Smooth muscle cell (in vitro differentiated cells): Measurements from ENCODE around the gene PLOD2. TPM values are rescaled to one million over a fixed set of nuclear protein-coding genes. Genes with fewer than 3 reads are reported as not detected.

Source experiments
- DNase-seq: peaks from one replicate; lab custom pipeline; 2025; ENCODE audit not compliant: unreplicated experiment; lab: John Stamatoyannopoulos, UW
- H2AFZ ChIP-seq: fragments of 200-600 bp; sonication (generic); 2 replicates; pipeline ENCODE4 v1.6.0; 2016; ENCODE audit warnings: antibody characterized with exemption, low read depth, mild to moderate bottlenecking
- H3F3A ChIP-seq: fragments of 200-600 bp; sonication (generic); 2 replicates; pipeline ENCODE4 v1.6.0; 2017; ENCODE audit warnings: antibody characterized with exemption, low read depth
- H3K27ac ChIP-seq: fragments of 200-600 bp; sonication (generic); 2 replicates; pipeline ENCODE4 v1.5.1; 2016; ENCODE audit warnings: low read depth, mild to moderate bottlenecking
- H3K27me3 ChIP-seq: fragments of 200-600 bp; sonication (generic); 2 replicates; pipeline ENCODE4 v1.6.1; 2016; ENCODE audit warnings: low read depth, mild to moderate bottlenecking
- H3K36me3 ChIP-seq: fragments of 200-600 bp; sonication (generic); 2 replicates; pipeline ENCODE4 v1.5.1; 2016; ENCODE audit warnings: low read depth
- H3K4me1 ChIP-seq: fragments of 200-600 bp; sonication (generic); 2 replicates; pipeline ENCODE4 v1.5.1; 2016; ENCODE audit warnings: low read depth
- H3K4me2 ChIP-seq: fragments of 200-600 bp; sonication (generic); 2 replicates; pipeline ENCODE4 v1.6.0; 2016; ENCODE audit warnings: mild to moderate bottlenecking
- H3K4me3 ChIP-seq: fragments of 200-600 bp; sonication (generic); 2 replicates; pipeline ENCODE4 v1.5.1; 2016; ENCODE audit warnings: mild to moderate bottlenecking
- H3K79me2 ChIP-seq: fragments of 200-600 bp; sonication (generic); 2 replicates; pipeline ENCODE4 v1.6.0; 2016; ENCODE audit warnings: low read depth, mild to moderate bottlenecking
- H3K9ac ChIP-seq: fragments of 200-600 bp; sonication (generic); 2 replicates; pipeline ENCODE4 v1.6.0; 2016; ENCODE audit warnings: low read depth
- H3K9me3 ChIP-seq: fragments of 200-600 bp; sonication (generic); replicated peaks from 2 replicates; pipeline ENCODE4 v1.5.1; 2016; ENCODE audit warnings: low read depth
- H4K20me1 ChIP-seq: fragments of 200-600 bp; sonication (generic); 2 replicates; pipeline ENCODE4 v1.6.0; 2016; ENCODE audit warnings: low read depth
- CTCF ChIP-seq: fragments of 200-600 bp; sonication (generic); IDR thresholded peaks from 2 replicates; pipeline ENCODE4 v1.5.1; 2017; ENCODE audit warnings: borderline replicate concordance, mild to moderate bottlenecking, antibody characterized with exemption; ENCODE audit not compliant: insufficient read depth, poor library complexity, severe bottlenecking
- WGBS: methylation state at CpG from one replicate; pipeline ENCODE4 v1.1.7; 2016; ENCODE audit warnings: low lambda C conversion rate; 5-methylcytosine and 5-hydroxymethylcytosine counted together
- polyA plus RNA-seq: library from polyadenylated mRNA; unstranded; fragments of >200 nt; fragmentation: Nextera tagmentation; extraction: Ambion mirVana; gene quantifications from 2 replicates; pipeline ENCODE4 v1.2.1, GENCODE V29; 2016
- total RNA-seq: library from RNA; depleted of rRNA; stranded (reverse); fragments of >200 nt; gene quantifications from 2 replicates; pipeline ENCODE4 v1.2.3, GENCODE V29; 2014

PLOD2 gene
- total and polyA plus RNA-seq, 2 experiments from 2014 or later, result 372 to 658 TPM

GRCh38 chr3:146100825-146101444, 60.0 kb downstream of the PLOD2 start:
- no peaks in the 10 kb centered on the region for H3K27me3 ChIP-seq
- no peak overlapping the region for H3K4me2 ChIP-seq
- TF ChIP-seq CTCF, result no peak
- peak overlapping the region; percentile 53 for H3K27ac ChIP-seq
- peaks cover 26% of the 10 kb centered on the region for H3F3A ChIP-seq
- no peak for DNase-seq
- peaks cover 24% of the 10 kb centered on the region for H3K36me3 ChIP-seq
- H3K9ac ChIP-seq, result no peak overlapping the region
- H2AFZ ChIP-seq, result no peak overlapping the region
- H3K4me3 ChIP-seq, result no peak overlapping the region
- H3K79me2 ChIP-seq, result peaks cover 46% of the 10 kb centered on the region
- peaks cover 23% of the 10 kb centered on the region for H4K20me1 ChIP-seq
- H3K9me3 ChIP-seq, result no peaks in the 10 kb centered on the region
- peaks cover 14% of the 10 kb centered on the region for H3K4me1 ChIP-seq

DNA sequence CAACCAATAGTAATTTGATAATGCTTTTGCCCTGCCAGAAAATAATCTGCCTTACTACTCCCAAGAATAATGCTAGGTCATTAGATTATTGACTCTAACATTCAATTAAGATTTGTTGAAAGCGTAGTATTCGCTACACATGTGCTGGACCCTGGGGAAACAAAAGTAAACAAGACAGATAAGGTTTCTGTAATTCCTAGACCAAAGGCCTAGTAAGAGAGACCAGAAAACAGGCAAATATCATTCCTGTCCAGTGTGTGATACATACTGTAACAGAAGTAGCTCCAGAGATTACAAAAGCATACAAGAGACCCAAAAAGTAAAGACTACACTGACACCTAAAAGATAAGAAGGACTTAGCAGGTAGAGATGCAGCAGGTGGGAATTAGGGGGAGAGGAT, 60.8 kb downstream of the PLOD2 start:
- DNase-seq, result no peak
- H3K4me2 ChIP-seq, result no peak overlapping the region
- no peak overlapping the region for H2AFZ ChIP-seq
- no peak overlapping the region for H3K9ac ChIP-seq
- H3K4me1 ChIP-seq, result peaks cover 14% of the 10 kb centered on the region
- peaks cover 23% of the 10 kb centered on the region for H4K20me1 ChIP-seq
- peaks cover 44% of the 10 kb centered on the region for H3K79me2 ChIP-seq
- TF ChIP-seq CTCF, result no peak
- peak overlapping the region; percentile 44 for H3K27ac ChIP-seq
- WGBS, result 86% methylated on average over 2 of the region's 2 CpGs
- H3K9me3 ChIP-seq, result no peaks in the 10 kb centered on the region
- no peak overlapping the region for H3K4me3 ChIP-seq
- no peaks in the 10 kb centered on the region for H3K27me3 ChIP-seq
- peaks cover 26% of the 10 kb centered on the region for H3F3A ChIP-seq
- peaks cover 23% of the 10 kb centered on the region for H3K36me3 ChIP-seq

DNA sequence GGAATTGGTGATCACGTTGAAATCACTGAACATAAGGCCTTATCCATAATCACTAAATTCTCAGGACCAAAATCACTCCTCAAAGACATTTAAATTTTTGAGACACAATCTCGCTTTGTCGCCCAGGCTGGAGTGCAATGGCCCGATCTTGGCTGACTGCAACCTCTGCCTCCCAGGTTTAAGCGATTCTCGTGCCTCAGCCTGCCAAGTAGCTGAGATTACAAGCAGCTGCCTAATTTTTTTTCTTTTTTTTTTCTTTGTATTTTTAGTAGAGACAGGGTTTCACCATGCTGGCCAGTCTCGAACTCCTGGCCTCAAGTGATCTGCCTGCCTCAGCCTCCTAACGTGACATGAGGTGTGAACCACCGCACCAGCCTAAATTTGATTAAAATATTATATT, 61.7 kb downstream of the PLOD2 start:
- DNase-seq, result no peak
- no peaks in the 10 kb centered on the region for H3K9me3 ChIP-seq
- H3K79me2 ChIP-seq, result peaks cover 44% of the 10 kb centered on the region
- TF ChIP-seq CTCF, result no peak
- H3F3A ChIP-seq, result peaks cover 22% of the 10 kb centered on the region
- no peak overlapping the region for H3K4me3 ChIP-seq
- H4K20me1 ChIP-seq, result peaks cover 27% of the 10 kb centered on the region
- H2AFZ ChIP-seq, result no peak overlapping the region
- H3K27me3 ChIP-seq, result no peaks in the 10 kb centered on the region
- 95% methylated on average over 9 of the region's 9 CpGs for WGBS
- H3K27ac ChIP-seq, result peak overlapping the region; percentile 19
- H3K4me1 ChIP-seq, result peaks cover 14% of the 10 kb centered on the region
- H3K36me3 ChIP-seq, result peaks cover 23% of the 10 kb centered on the region
- H3K9ac ChIP-seq, result no peak overlapping the region
- no peak overlapping the region for H3K4me2 ChIP-seq

GRCh38 chr3:146093896-146094295, 67.1 kb downstream of the PLOD2 start:
- Histone ChIP-seq H3K79me2 (peaks cover 73% of the 10 kb centered on the region), H3K36me3 (peaks cover 18% of the 10 kb centered on the region), H3K27me3 (no peaks in the 10 kb centered on the region), H2AFZ (no peak overlapping the region), H3K27ac (peak overlapping the region; percentile 86), H4K20me1 (peaks cover 53% of the 10 kb centered on the region), H3F3A (peaks cover under 1% of the 10 kb centered on the region), H3K9me3 (no peaks in the 10 kb centered on the region), H3K9ac (no peak overlapping the region), H3K4me3 (no peak overlapping the region), H3K4me2 (peak overlapping the region; percentile 63), H3K4me1 (no peaks in the 10 kb centered on the region)
- DNase-seq, result no peak
- WGBS, result 50% methylated on average over 2 of the region's 2 CpGs
- no peak for TF ChIP-seq CTCF
